Activated CD4-positive, alpha-beta T cell treated with anti-CD3 and anti-CD28 coated beads, Interleukin-2, amount 10 ng/mL, durations not matched to agents 24 days and 14 days (primary cell): ENCODE data around the gene GCNT2. TPM values are rescaled to one million over a fixed set of nuclear protein-coding genes. Genes with fewer than 3 reads are reported as not detected.

Experiments
- DNase-seq: peaks from one replicate; pipeline ENCODE4 v3.0.0; 2022
- H3K27ac Mint-ChIP-seq: one replicate; pipeline ENCODE4 v1.8.0; 2022; ENCODE audit warnings: mild to moderate bottlenecking, mixed read lengths
- H3K27me3 Mint-ChIP-seq: one replicate; pipeline ENCODE4 v1.8.0; 2022; ENCODE audit warnings: mixed read lengths
- H3K36me3 Mint-ChIP-seq: one replicate; pipeline ENCODE4 v1.8.0; 2022; ENCODE audit warnings: low read depth, mild to moderate bottlenecking, mixed read lengths
- H3K4me1 Mint-ChIP-seq: one replicate; pipeline ENCODE4 v1.8.0; 2021; ENCODE audit warnings: mixed read lengths
- H3K4me3 Mint-ChIP-seq: one replicate; pipeline ENCODE4 v1.8.0; 2022; ENCODE audit warnings: mild to moderate bottlenecking, moderate library complexity, mixed read lengths
- H3K9me3 Mint-ChIP-seq: one replicate; pipeline ENCODE4 v1.8.0; 2021; ENCODE audit warnings: mixed read lengths
- intact Hi-C: fragments of 100-400 bp; cut with micrococcal nuclease; formaldehyde crosslinking; loops from one replicate; pipeline ENCODE4 v1.15.1; 2023
- total RNA-seq: library from RNA; stranded (reverse); gene quantifications from 2 replicates; pipeline ENCODE4 v1.2.3, GENCODE V29; 2022

The GCNT2 gene
- total RNA-seq, 1 donor from 2014 or later, result 2.5 TPM

DNA sequence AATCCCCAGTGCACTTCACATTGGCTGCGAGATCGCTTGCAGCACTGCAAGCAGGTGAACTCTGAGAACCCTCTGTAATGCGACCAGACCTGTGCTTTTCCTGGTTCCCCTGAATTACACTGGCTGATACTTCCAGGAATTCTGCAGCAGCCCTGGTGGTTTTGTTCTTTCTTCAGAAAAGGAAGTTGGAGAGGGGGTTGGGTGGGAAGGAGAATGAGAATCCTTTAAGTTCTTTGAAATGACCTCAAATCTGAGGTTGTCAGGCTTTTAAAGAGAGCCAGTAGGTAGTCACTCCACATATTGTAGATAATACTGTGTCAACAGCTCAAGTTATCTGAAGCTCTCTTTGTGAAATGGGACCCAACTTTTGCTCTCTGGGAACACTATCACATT is 62.4 kb downstream of the GCNT2 start:
- intact Hi-C loops, result no loop called here
- DNase-seq, result no peak
- no peaks in the 10 kb centered on the region for H3K27me3 Mint-ChIP-seq
- peaks cover 22% of the 10 kb centered on the region for H3K4me1 Mint-ChIP-seq
- peak overlapping the region; percentile 17 for H3K4me3 Mint-ChIP-seq
- H3K36me3 Mint-ChIP-seq, result no peaks in the 10 kb centered on the region
- no peak overlapping the region for H3K27ac Mint-ChIP-seq
- H3K9me3 Mint-ChIP-seq, result no peaks in the 10 kb centered on the region

- H3K4me1 Mint-ChIP-seq, result peaks cover 22% of the 10 kb centered on the region
- H3K4me3 Mint-ChIP-seq, result no peak overlapping the region
- no peaks in the 10 kb centered on the region for H3K36me3 Mint-ChIP-seq
Measured at GRCh38 chr6:10584607-10585006, 63.5 kb downstream of the GCNT2 start.

DNA sequence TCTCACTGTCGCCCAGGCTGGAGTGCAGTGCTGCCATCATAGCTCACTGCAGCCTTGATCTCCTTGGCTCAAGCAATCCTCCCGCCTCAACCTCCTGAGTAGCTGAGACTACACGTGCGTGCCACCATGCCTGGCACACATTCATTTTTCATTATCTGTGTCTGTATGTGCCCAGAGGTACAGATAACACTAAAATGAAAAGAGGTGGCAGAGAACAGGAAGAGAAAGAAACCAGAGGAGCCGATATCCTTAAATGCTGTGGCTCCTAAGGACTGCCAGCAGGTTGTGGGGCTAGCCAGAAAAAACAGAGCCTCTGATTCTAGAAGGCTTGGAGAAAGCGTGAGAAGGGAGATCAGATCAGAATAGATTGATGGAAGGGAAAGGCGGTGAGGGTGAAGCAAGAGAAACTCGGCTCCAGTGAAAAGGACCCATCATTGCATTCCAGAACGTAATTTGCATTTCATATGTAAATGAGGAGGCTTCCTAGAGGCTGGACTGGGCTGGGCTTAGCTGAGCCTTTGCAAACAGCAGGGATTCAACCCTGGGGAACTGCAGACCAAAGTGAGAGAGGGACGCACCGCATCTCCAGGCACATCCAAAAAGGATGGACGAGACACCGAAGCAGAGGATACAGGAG is 64.2 kb downstream of the GCNT2 start:
- no peaks in the 10 kb centered on the region for H3K9me3 Mint-ChIP-seq
- no peak for DNase-seq
- H3K36me3 Mint-ChIP-seq, result no peaks in the 10 kb centered on the region
- no peak overlapping the region for H3K4me3 Mint-ChIP-seq
- H3K27ac Mint-ChIP-seq, result no peak overlapping the region
- intact Hi-C loops, result no loop called here
- no peaks in the 10 kb centered on the region for H3K27me3 Mint-ChIP-seq
- peaks cover 22% of the 10 kb centered on the region for H3K4me1 Mint-ChIP-seq

More at GRCh38 chr6:10584607-10585006, 63.5 kb downstream of the GCNT2 start:
- Mint-ChIP-seq H3K27ac (no peak overlapping the region), H3K9me3 (no peaks in the 10 kb centered on the region), H3K27me3 (no peaks in the 10 kb centered on the region)
- DNase-seq, result no peak
- intact Hi-C loops, result no loop called here

GRCh38 chr6:10586302-10586701 is 65.2 kb downstream of the GCNT2 start:
- H3K36me3 Mint-ChIP-seq, result no peaks in the 10 kb centered on the region
- no peak for DNase-seq
- H3K9me3 Mint-ChIP-seq, result no peaks in the 10 kb centered on the region
- no peak overlapping the region for H3K27ac Mint-ChIP-seq
- peaks cover 22% of the 10 kb centered on the region for H3K4me1 Mint-ChIP-seq
- H3K27me3 Mint-ChIP-seq, result no peaks in the 10 kb centered on the region
- intact Hi-C loops, result no loop called here
- H3K4me3 Mint-ChIP-seq, result no peak overlapping the region

DNA sequence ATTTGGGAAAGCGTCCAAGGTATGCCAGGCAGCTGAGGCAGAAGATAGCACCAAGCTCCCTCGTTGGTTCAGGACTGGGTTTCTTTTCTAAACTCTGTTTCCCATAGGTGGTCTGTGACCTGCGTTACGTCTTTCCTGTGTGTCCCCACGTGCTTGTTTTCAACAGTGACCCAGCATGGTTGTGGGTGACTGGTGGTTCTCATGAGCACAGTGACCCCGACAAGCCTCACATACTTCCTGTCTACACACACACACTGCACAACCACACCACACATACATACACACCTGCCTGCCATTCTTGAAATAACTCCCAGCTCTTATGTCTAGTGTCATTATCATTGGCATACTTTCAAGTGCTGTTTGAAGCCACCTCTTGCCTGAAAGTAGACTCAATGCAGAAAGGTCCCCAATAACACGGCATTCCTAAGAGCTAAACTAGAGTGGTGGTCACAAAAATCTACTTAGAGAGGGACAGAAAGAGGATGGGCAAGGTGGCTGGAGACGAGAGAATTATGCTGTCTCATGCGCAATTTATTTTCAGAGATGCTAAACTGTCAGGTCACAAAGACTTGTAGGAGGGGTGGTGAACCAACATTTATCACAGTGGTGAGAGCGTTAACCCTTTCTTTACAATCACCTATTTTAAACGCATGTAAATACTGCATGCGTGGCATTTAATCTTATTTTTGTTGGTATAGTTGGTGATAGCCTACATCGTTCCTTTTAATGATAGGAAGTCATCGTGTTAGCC is 66.7 kb downstream of the GCNT2 start:
- Mint-ChIP-seq H3K9me3 (no peaks in the 10 kb centered on the region), H3K27me3 (no peaks in the 10 kb centered on the region), H3K36me3 (no peaks in the 10 kb centered on the region), H3K27ac (no peak overlapping the region), H3K4me1 (peaks cover 19% of the 10 kb centered on the region), H3K4me3 (no peak overlapping the region)
- intact Hi-C loops, result no loop called here
- DNase-seq, result no peak

DNA sequence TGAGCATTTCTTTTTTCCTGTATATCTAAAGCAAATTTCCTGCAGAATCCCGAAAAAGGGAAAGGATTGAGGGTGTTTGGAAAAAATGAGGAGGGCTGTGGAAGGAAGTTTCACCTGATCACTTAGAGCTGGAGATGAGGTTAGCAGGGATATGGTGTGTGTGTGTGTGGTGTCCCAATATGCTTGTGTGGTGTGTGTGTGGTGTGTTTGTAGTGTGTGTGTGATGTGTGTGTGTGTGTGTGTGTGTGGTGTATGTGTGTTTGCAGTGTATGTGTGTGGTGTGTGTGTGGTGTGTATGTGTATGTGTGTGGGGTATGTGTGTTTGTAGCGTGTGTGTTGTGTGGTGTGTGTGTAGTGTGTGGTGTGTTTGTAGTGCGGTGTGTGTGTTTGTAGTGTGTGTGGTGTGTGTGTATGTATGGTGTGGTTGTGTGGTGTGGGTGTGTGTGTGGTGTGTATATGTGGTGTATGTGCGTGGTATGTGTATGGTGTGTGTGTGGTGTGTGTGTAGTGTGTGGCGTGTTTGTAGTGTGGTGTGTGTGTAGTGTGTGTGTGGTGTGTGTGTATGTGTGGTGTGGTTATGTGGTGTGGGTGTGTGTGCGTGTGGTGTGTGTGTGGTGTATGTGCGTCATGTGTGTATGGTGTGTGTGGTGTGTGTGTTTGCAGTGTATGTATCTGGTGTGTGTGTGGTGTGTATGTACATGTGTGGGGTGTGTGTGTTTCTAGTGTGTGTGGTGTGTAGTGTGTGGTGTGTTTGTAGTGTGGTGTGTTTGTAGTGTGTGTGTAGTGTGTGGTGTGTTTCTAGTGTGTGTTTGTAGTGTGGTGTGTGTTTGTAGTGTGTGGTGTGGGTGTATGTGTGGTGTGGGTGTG is 67.6 kb downstream of the GCNT2 start:
- intact Hi-C loops, result no loop called here
- Mint-ChIP-seq H3K27me3 (no peaks in the 10 kb centered on the region), H3K9me3 (no peaks in the 10 kb centered on the region), H3K4me3 (no peak overlapping the region), H3K36me3 (no peaks in the 10 kb centered on the region), H3K4me1 (peaks cover 10% of the 10 kb centered on the region), H3K27ac (no peak overlapping the region)
- DNase-seq, result no peak

- intact Hi-C loops, result no loop called here
- DNase-seq, result no peak
- Mint-ChIP-seq H3K27me3 (no peaks in the 10 kb centered on the region), H3K36me3 (no peaks in the 10 kb centered on the region), H3K9me3 (no peaks in the 10 kb centered on the region), H3K4me3 (no peak overlapping the region), H3K27ac (no peak overlapping the region), H3K4me1 (peaks cover 4% of the 10 kb centered on the region)
Measured at GRCh38 chr6:10589429-10589727, 68.2 kb downstream of the GCNT2 start.

GRCh38 chr6:10589983-10590382 is 68.8 kb downstream of the GCNT2 start:
- Mint-ChIP-seq H3K36me3 (no peaks in the 10 kb centered on the region), H3K4me1 (no peaks in the 10 kb centered on the region), H3K9me3 (no peaks in the 10 kb centered on the region), H3K4me3 (no peak overlapping the region), H3K27ac (no peak overlapping the region), H3K27me3 (no peaks in the 10 kb centered on the region)
- intact Hi-C loops, result no loop called here
- no peak for DNase-seq

GRCh38 chr6:10591422-10592160 is 70.4 kb downstream of the GCNT2 start:
- Mint-ChIP-seq H3K36me3 (no peaks in the 10 kb centered on the region), H3K27ac (no peak overlapping the region), H3K9me3 (no peaks in the 10 kb centered on the region), H3K4me3 (no peak overlapping the region), H3K4me1 (peaks cover 5% of the 10 kb centered on the region), H3K27me3 (no peaks in the 10 kb centered on the region)
- intact Hi-C loops, result no loop called here
- DNase-seq, result no peak

DNA sequence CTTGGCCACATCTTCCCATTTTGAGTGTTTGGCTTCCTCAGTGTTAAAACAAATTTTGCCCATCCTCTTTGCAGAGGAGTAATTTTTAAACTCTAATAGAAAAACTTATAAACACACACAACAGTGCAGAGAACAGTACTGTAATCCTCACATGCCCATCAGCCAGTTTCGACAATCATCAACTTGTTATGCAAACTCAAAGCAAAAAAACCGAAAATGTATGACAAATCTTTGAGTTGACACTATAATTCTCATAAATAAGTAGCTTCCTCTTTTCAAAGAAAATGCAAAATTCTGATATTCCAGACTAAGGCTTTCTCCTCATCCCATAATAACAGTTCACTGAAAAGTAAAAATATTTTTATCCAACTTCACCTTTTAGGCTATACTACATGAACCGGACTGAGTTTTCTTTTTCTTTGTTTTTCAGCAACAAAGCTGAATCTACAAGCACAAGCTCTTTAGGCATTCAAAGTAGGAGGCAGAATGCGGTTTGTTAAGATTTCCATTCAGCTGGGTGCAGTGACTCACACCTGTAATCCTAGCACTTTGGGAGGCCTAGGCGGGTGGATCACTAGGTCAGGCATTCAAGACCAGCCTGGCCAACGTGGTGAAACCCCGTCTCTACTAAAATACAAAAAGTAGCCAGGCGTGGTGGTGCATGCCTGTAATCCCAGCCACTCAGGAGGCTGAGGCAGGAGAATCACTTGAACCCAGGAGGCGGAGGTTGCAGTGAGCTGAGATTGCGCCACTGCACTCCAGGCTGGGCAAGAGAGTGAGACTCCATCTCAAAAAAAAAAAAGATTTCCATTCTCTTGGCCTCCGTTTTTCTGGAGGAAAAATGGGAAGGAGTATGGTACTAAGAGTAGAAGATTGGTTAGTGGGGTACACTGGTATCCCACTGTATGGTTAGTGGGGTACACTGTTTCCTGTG is 74.8 kb downstream of the GCNT2 start:
- DNase-seq, result no peak
- Mint-ChIP-seq H3K4me1 (peaks cover 8% of the 10 kb centered on the region), H3K27me3 (no peaks in the 10 kb centered on the region), H3K27ac (no peak overlapping the region), H3K36me3 (no peaks in the 10 kb centered on the region), H3K4me3 (no peak overlapping the region), H3K9me3 (no peaks in the 10 kb centered on the region)
- intact Hi-C loops, result no loop called here

GRCh38 chr6:10597499-10598001 is 76.4 kb downstream of the GCNT2 start:
- peaks cover 8% of the 10 kb centered on the region for H3K4me1 Mint-ChIP-seq
- no peak for DNase-seq
- H3K9me3 Mint-ChIP-seq, result no peaks in the 10 kb centered on the region
- H3K27ac Mint-ChIP-seq, result no peak overlapping the region
- H3K4me3 Mint-ChIP-seq, result no peak overlapping the region
- H3K36me3 Mint-ChIP-seq, result no peaks in the 10 kb centered on the region
- intact Hi-C loops, result no loop called here
- no peaks in the 10 kb centered on the region for H3K27me3 Mint-ChIP-seq

DNA sequence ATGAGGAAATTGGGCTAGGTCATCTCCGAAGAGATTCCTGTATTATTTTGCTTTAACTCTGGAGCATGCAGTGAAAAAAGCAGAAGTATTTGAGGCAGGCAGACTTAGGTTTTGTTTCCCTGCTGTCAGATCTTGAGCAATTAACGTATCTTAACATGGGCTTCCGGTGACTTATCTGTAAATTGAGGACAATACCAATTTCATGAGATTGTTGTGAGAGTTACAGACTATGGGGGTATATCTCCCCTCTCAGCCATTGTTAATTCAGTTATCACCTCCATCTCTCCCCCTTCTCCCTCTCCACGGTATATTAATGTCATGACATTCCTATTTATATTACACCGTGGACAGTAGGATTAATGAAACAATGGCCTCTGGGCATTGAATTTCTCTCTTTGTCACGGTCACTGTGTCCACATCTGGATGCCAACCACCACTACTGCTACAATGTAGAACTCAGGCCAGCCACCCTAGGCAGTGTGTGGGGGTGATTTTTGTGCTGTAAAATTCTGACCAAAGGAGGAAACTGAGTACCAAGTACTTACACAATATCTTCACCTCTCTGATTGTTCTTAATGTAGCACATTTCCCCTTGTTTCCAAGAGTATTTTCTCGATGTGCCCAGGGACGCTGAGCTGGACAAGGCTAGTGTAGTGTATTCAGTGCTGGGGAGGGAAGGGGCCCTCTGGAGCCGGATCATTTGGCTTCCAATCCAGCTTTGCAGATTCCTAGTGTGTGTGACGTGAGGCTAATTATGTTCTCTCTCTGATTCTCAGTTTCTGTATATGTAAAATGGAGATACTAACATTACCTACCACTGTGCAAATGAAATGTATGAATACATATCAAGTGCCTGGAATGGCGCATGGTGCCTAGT is 77.2 kb downstream of the GCNT2 start:
- no peaks in the 10 kb centered on the region for H3K27me3 Mint-ChIP-seq
- no peak for DNase-seq
- H3K27ac Mint-ChIP-seq, result no peak overlapping the region
- intact Hi-C loops, result no loop called here
- no peaks in the 10 kb centered on the region for H3K36me3 Mint-ChIP-seq
- H3K4me3 Mint-ChIP-seq, result no peak overlapping the region
- no peaks in the 10 kb centered on the region for H3K9me3 Mint-ChIP-seq
- H3K4me1 Mint-ChIP-seq, result peaks cover 8% of the 10 kb centered on the region
